HG03196 (cell line): ENCODE results near the gene ARIH1.
"Not testable (repeated sequence)": the region's sequence is repeated elsewhere in the genome, so short reads cannot be mapped to it uniquely, and the experiment has no call there.

Experiments used
- ATAC-seq: cut with Tn5 transposase; IDR thresholded peaks from one replicate; pipeline ENCODE4 v1.9.1; 2021; ENCODE audit not compliant: unreplicated experiment

The ARIH1 gene

GRCh38 chr15:72599855-72600464, 125.8 kb downstream of the ARIH1 start:
- no peak for ATAC-seq

- no peak for ATAC-seq
Measured at GRCh38 chr15:72604794-72605193, 130.7 kb downstream of the ARIH1 start.

- ATAC-seq, result not testable (repeated sequence)
Measured at GRCh38 chr15:72608084-72608483, 134.0 kb downstream of the ARIH1 start.

GRCh38 chr15:72609862-72610261, 135.7 kb downstream of the ARIH1 start:
- no peak for ATAC-seq

GRCh38 chr15:72612324-72612723, 138.2 kb downstream of the ARIH1 start:
- ATAC-seq, result not testable (repeated sequence)

- no peak for ATAC-seq
Measured at GRCh38 chr15:72614810-72615532, 140.8 kb downstream of the ARIH1 start.

- ATAC-seq, result not testable (repeated sequence)
Measured at GRCh38 chr15:72615533-72616233, 141.6 kb downstream of the ARIH1 start.

GRCh38 chr15:72616491-72617210, 142.5 kb downstream of the ARIH1 start:
- no peak for ATAC-seq

GRCh38 chr15:72623854-72624253, 149.7 kb downstream of the ARIH1 start:
- ATAC-seq, result not testable (repeated sequence)

GRCh38 chr15:72626153-72626552, 152.0 kb downstream of the ARIH1 start:
- not testable (repeated sequence) for ATAC-seq

- ATAC-seq, result not testable (repeated sequence)
Measured at GRCh38 chr15:72628249-72629067, 154.3 kb downstream of the ARIH1 start.

- ATAC-seq, result not testable (repeated sequence)
Measured at GRCh38 chr15:72629068-72629570, 155.0 kb downstream of the ARIH1 start.

GRCh38 chr15:72636519-72637282, 162.6 kb downstream of the ARIH1 start:
- ATAC-seq, result peak; percentile 68

GRCh38 chr15:72639759-72640483, 165.8 kb downstream of the ARIH1 start:
- ATAC-seq, result not testable (repeated sequence)

GRCh38 chr15:72642271-72642670, 168.1 kb downstream of the ARIH1 start:
- ATAC-seq, result not testable (repeated sequence)

- ATAC-seq, result not testable (repeated sequence)
Measured at GRCh38 chr15:72648631-72649253, 174.6 kb downstream of the ARIH1 start.
